GM19099 (cell line): ENCODE measurements around the gene ARAP1.

Source experiments
- POLR2A ChIP-seq: IDR thresholded peaks from 3 replicates; pipeline ENCODE4 v1.6.1; 2011; ENCODE audit warnings: low read depth; ENCODE audit not compliant: insufficient read length; ENCODE audit errors: extremely low read depth

ARAP1 gene

DNA sequence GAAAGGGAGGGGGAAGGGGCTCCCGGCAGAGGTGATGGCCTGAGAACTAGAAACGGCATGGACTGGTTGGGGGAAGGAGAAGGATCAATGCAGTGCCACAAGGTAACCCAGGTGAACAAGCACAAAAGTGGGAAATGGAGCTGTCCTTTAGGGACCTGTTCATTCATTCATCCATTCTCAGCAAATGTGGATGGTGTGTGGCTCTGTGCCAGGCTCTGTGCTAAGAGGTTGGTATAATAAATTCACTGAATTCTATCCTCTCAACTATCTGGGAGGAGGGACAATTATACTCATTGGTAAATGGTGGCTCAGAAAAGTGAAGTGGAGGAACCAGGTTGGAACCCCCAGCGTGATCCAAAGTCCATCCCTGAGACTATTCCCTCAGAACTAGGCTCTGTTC is 18.6 kb upstream of the ARAP1 start:
- TF ChIP-seq POLR2A = no peak

DNA sequence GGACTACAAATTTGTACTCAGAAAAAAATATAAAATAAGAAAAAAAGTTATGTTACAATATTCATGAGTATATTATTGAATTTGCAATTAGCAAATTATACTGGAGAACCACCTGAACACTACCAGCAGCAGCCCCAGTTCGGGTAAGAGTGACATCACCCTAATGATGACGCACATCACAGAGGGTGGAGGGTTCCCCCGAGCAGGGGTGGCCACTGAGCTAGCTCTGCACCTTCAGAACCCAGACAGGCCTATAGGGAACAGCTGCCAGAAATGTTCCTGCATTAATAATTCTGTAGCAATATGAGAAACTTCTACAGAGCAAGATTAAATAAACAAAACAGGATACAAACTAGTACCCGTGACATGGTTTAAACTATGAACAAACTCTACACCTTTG is 17.5 kb upstream of the ARAP1 start:
- TF ChIP-seq POLR2A = no peak

DNA sequence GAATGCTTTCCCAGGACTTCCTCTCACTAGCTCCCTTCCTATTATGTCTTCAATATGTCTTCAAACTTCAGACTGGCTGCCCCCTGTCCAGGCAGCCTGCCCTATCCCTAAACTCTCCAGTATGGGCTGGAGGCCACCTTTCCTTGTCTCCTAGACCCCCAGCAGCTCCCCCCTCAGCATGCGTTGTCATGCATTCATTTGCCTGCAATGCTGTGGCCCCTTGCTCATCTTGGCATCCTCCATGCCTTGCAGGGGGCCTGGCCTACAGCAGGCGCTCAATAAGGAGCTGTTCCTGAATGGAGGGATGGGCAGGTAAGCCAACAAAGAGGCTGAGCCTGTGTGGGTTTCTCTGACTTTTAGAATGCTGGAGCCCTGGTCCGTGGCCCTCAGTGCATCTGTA is 16.4 kb upstream of the ARAP1 start:
- no peak for TF ChIP-seq POLR2A

DNA sequence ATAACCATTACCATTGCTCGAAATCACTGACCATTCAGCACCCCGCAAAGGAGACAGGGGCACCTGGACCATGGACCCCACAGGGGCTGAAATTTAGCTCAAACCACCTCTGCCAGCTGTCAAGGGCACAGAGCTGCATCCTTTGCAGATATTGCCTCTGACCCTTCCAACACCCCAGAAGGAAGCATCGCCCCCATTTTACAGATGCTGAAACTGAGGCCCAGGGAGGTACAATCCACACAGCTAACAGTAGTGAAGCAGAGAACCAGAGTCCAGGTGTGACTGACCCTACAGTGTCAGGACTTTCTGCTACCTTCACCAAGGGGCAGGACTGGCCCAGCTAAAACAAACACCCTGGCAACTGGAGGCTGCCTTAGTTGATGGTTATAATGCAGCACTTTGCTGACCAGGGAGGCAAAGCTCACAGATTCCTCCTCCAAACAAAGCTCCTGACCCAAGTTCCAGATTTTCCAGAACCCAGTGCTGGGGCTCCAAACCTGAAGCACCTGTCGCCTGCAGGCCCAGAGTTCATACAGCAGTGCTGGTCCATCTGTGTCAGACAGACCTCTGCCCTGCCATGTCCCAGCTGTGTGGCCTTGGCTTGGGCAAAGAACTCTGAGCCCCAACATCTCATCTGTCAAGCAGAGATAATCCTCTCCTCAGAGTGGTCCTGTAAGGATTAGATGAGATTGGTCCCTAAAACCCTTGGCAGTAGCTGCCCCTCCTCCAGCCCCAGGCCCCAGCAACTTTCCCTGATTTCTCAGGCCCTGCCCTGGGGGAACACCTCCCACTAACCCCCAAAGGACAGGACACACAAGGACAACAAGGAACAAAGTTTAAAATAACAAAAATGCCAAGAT is 15.2 kb upstream of the ARAP1 start:
- no peak for TF ChIP-seq POLR2A

DNA sequence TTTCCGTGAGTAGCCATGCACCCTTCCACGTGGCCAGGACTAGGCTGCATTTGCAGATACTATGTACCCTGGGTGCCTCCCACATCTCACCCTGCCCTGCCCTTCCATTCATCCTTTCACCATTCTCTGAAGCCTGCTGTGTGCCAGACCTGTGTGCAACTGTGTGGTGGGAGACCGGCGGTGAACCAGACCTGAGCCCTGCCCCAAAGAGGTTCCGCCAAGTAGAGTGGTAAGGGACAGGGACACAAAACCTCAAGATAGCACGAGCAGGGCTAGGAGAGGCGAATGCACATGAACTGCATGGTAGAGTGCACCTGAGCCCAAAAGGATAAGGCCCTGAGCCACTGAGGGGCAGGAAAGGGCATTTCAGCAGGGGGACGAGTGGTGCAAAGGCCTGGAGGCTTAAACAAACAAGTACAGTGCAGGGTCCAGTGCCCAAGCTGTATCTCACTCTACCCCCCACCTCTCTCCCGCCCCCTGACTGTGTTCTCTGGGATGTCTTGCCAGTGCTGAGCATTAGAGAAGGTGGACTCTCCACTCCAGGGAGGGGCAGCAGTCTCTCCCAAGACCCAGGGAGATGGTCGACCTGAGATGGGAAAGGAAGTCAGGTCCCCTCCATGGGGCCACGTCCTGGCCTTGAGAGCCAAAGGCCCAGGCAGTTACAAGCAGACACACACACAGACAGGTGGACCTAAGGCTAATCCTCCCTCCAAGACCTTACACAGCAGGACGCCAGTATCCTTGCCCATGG is 14.1 kb upstream of the ARAP1 start:
- TF ChIP-seq POLR2A = no peak

DNA sequence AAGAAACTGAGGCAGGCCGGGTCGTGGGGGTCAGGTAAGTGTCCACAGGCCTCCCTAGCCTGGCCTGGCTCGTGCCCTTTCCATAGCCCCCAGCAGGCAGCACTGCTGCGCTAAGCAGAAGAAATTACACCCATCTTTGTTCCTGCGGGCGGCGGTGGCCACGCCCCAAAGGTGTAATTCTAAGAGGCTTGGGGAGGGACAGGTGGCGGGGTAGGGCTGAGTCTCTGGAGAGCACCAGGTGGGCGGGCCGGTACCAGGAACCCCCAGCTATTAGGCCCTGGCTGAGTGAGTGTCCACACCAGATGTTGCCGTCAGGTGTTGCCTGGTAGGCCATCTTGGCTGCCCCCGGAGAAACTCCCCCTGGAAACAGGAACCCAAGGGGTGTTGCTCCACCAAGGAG is 12.3 kb upstream of the ARAP1 start:
- no peak for TF ChIP-seq POLR2A

DNA sequence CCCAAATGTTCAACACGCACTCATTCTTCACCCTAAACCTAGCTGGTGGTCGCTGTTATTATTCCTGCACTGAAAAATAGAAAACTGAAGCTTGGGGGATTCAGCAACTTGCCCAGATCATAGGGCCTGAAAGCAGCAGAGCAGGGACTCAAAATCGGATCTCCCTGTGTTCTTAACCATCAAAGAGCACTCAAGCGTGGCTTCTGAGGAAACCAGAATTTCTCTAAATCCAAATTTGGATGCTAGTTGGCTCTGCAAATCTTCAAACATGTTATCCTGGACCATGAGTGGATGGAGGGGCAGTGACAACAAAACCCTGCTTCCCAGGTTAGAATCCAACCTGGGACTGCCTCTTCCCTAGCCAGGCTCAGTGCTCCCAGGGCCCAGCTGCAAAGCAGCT is 11.6 kb upstream of the ARAP1 start:
- TF ChIP-seq POLR2A = no peak

DNA sequence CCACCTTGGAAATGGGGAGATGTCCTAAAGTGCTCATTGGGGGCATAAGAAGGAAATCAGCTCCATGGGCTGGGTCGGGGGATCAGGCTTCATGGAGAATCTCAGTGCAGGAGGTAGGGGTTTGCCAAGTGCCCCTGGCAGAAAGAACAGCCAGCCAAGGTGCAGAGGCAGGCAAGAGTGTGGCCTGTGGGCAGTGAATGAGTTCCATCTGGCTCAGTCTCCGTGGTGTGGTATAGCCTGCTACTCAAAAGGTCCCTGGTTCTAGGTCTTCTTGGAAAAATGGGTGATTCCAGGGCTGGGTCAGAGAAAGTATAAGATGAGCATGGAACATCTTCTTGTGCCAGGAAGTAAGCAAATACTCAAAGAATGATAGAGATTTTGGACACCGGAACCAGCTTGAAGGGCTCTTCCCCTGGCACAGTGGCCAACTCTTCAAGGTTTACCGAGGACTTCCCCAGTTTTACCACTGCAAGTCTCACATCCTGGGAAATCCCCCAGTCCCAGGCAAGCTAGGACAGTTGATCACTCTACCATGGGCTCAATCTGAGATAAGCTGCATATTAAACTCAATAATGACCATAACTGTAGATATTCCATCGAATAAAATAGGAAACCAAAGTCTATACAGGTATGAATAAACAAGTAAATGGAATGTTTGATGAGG is 10.6 kb upstream of the ARAP1 start:
- no peak for TF ChIP-seq POLR2A

DNA sequence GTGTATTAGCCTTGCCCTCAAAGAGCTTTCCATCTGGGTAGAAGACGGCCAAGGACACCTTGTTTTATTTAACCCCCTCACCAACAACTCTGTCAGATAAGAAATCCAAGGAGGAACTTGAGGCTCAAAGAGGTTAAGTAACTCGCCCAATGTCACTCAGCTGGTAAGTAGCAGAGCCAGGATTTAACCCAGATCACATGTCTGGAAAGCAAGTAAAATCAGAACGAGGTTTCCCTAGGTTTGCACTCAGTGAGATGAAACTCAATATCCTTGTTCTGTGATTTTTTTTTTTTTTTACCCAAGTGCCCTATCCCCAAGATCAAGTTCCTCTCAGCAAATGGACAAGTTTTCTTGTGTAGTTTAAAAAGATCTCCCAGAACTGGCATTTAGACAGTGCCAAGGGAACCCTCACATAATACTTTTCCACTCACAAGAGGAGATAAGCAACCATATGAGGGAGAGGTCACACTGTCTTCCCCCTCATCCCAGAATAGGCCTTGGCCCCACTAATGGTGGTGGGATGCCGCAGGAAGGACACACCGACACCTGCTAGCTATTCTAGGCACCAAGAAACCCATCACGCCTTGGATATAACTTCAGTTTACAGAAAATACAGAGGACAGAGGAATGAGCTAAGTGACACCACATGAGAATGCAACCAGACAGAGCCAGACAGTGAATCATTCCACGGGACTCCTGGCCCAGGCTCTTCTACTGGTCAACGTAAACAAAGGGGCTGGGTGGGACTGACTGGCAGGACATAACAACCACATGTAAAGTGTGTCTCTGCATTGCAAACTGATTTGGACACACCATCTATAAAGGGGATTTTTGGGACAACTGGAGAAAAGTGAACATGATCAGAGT is 8.6 kb upstream of the ARAP1 start:
- TF ChIP-seq POLR2A = no peak

DNA sequence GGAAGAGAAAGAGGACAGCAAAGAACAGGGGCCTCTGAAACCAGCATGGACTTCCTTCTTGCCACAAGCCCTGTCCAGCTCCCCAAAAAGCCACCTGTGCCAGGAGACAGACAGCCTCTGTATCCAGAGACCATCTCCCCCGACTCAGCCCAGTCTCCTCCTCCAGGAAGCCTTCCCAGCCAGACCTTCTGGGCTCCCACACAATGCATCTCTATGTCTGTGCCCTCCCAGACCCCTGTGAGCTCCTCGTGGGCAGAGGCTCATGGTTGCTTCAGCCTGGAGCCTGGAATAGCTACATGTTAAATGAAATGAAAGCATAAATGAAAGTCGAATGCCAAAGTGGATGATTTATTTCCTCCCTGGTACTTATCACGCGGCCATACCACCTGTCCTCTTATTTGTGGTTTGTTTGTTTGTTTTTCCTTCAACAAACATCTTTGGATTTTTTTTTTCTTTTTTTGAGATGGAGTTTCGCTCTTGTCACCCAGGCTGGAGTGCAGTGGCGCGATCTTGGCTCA is 7.3 kb upstream of the ARAP1 start:
- TF ChIP-seq POLR2A = no peak

DNA sequence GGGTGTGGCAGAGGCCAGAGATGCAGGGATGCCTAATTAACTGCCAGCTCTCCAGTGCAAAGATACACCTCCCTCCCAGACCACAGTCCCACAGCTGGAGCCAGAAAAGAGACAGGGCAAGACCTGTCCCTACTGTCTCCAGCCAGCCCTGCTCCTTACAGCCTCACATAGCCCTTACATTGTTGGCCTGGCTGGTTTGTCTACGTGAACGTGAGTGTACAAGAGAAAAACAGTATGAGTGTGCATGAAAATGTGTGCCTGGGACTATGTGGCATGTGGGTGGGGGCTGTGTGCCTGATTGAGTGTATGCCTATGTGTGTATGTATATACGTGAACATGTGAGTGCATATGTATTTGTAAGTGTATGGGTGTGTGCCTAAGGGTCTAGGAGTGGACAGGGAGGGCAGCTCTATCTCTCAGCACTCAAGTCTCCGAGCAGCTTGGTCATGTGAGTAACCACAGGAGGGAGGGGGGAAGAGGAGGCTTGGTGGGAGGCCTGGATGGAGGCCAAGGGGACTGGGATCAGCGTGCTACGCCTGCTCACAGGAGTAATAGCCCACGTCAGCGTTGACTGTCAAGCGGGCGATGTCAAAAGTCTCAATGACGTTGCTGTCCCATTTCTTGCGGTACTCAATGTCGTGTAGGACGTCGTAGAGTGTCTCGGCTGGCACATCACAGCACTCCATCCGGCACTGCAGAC is 6.6 kb upstream of the ARAP1 start:
- no peak for TF ChIP-seq POLR2A

DNA sequence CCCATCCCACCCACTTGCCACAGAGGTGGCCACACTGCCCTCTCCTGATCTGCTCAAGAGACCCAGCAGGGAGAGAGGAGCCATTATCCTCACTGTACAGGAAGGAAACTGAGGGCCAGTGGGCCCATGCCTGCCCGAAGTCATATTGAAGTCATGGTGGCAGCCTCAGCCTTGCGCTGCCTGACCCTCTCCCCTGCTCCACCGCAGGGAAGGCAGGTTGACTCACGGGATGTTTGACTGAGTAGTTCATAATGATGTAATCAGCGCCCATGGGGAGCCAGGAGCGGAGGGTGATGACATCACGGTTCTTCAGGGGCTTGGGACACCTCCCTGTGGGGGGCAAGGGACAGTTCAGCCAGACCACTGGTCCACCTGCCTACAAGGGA is 6.1 kb upstream of the ARAP1 start:
- no peak for TF ChIP-seq POLR2A

DNA sequence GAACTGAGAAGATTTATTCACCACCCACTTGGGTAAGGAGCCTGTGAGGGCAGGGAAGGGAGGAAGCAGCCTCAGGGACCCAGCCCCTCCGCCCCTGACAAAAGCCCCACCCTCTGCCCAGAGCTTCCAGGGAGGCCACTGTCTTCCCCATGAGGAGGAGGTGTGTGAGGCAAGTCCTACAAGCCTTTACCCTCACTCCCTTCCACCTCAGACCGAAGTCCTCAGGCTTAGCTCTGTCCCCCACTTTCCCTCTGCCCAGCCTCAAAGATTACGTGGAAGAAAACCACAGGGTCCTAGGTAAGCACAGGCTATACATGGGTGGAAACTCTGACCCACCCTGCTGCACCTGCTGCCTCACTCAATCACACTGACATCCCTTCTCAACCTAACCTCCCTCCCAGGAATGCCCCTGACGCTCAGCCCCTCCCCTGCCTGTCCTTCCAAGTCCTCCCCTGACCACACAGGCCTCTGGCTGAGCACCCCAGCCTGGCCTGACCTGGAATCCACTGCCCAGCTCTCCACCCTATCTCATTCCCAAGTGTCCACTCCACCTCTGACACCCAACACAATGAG is 3.6 kb upstream of the ARAP1 start:
- no peak for TF ChIP-seq POLR2A
